ENCODE measurements around the gene PRR13.
"Not testable (repeated sequence)": the region's sequence is repeated elsewhere in the genome, so short reads cannot be mapped to it uniquely, and the experiment has no call there.

DNA sequence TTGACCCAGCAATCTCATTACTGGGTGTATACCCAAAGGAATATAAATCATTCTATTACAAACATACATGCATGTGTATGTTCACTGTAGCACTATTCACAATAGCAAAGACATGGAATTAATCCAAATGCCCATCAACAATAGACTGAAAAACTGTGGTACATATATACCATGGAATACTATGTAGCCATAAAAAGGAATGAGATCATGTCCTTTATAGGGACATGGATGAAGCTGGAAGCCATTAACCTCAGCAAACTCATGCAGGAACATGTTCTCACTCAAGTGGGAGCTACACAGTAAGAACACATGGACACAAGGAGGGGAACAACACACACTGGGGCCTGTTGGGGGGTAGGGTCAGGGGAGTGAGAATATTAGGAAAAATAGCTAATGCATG, 2.0 kb upstream of the PRR13 start:
- not testable (repeated sequence) for TF ChIP-seq CTCF (conservative IDR thresholded peaks at IDR 0.05; ENCODE audit: low read length); EZH2phosphoT487 (IDR thresholded peaks at IDR 0.05; ENCODE audit: borderline replicate concordance, low read depth, low read length)
